Small intestine (tissue), 7 donors: Measurements from ENCODE around the gene ZNF764. TPM values are rescaled to one million over a fixed set of nuclear protein-coding genes. Genes with fewer than 3 reads are reported as not detected.
A peak's percentile ranks its signal among the peaks of the same experiment; 100 is the strongest.

Experiments
- DNase-seq, 2 donors: peaks; one replicate each; pipeline versions ENCODE4 v3.0.0 to v3.0.0-alpha.2; 2013
- FAIRE-seq: peaks from 2 replicates; lab custom pipeline; 2012; peaks lifted over from hg19 to GRCh38; lab: Jason Lieb, UNC
- H3K27ac ChIP-seq, 3 donors: one replicate each; pipeline ENCODE4 v1.5.1; 2013; ENCODE audit warnings: low read length in 2 of 3, mild to moderate bottlenecking in 2 of 3, control low read depth in 1 of 3, inconsistent platforms in 1 of 3, low read depth in 1 of 3, moderate library complexity in 1 of 3
- H3K27me3 ChIP-seq, 3 donors: one replicate each; pipeline ENCODE4 v1.6.1; 2013; ENCODE audit warnings: low read length in 3 of 3, inconsistent platforms in 1 of 3; ENCODE audit not compliant: control insufficient read depth in 3 of 3, insufficient read depth in 3 of 3
- H3K36me3 ChIP-seq, 3 donors: one replicate each; pipeline ENCODE4 v1.6.1; 2013; ENCODE audit warnings: low read length in 3 of 3, inconsistent platforms in 1 of 3, low read depth in 1 of 3, mild to moderate bottlenecking in 1 of 3, moderate library complexity in 1 of 3; ENCODE audit not compliant: control insufficient read depth in 3 of 3, insufficient read depth in 2 of 3
- H3K4me1 ChIP-seq, 3 donors: one replicate each; pipeline ENCODE4 v1.6.1; 2013; ENCODE audit warnings: low read length in 2 of 3, inconsistent platforms in 1 of 3, low read depth in 1 of 3, mild to moderate bottlenecking in 1 of 3, moderate library complexity in 1 of 3; ENCODE audit not compliant: control insufficient read depth in 3 of 3, insufficient read depth in 2 of 3
- H3K4me3 ChIP-seq, 3 donors: one replicate each; pipeline ENCODE4 v1.5.1; 2013; ENCODE audit warnings: low read length in 3 of 3, control low read depth in 1 of 3, inconsistent platforms in 1 of 3, low read depth in 1 of 3, mild to moderate bottlenecking in 1 of 3, moderate library complexity in 1 of 3
- H3K9me3 ChIP-seq, 2 donors: one replicate each; pipeline ENCODE4 v1.6.1; 2013; ENCODE audit warnings: low read depth in 1 of 2, low read length in 1 of 2; ENCODE audit not compliant: control insufficient read depth in 2 of 2, insufficient read depth in 1 of 2
- WGBS, 3 donors: extraction: QIAGEN DNeasy Blood & Tissue Kit; methylation state at CpG; one replicate each; pipeline ENCODE4 v1.1.7; 2013; 5-methylcytosine and 5-hydroxymethylcytosine counted together
- polyA plus RNA-seq, 4 donors: library from polyadenylated mRNA; stranded (reverse) in 3 of 4; unstranded in 1 of 4; fragments of 200-250 nt in 3 of 4; fragments of 120-200 nt in 1 of 4; gene quantifications; one replicate each; pipeline versions ENCODE4 v1.2.1 to v1.2.3, GENCODE V29; 2013
- donor health status: healthy with polysubstance abuse.
- donor health status: control.
- donor health status: control.
- donor health status: Bipolar disorder and iron deficiency.
- donor health status: healthy.

ZNF764 gene
- polyA plus RNA-seq, 4 donors: 5.4 to 23.0 (median 6.2) TPM

GRCh38 chr16:30518552-30518951, 39.6 kb downstream of the ZNF764 start:
- no peak overlapping the region for H3K4me3 ChIP-seq
- H3K27me3 ChIP-seq: no peaks in the 10 kb centered on the region
- DNase-seq (no peak), FAIRE-seq (no peak)
- peaks cover 0 to 18% (median 3%) of the 10 kb centered on the region in 3 donors for H3K4me1 ChIP-seq
- WGBS, 3 donors: 90 to 98% (median 91%) methylated on average over 10 of the region's 10 CpGs
- H3K9me3 ChIP-seq: no peaks in the 10 kb centered on the region
- H3K36me3 ChIP-seq: peaks cover 0 to 9% (median 0%) of the 10 kb centered on the region in 3 donors
- no peak overlapping the region for H3K27ac ChIP-seq

- Histone ChIP-seq H3K27me3 (no peaks in the 10 kb centered on the region), H3K4me3 (no peak overlapping the region), H3K9me3 (no peaks in the 10 kb centered on the region), H3K27ac (no peak overlapping the region), H3K4me1 (peaks cover 0 to 6% (median 0%) of the 10 kb centered on the region in 3 donors), H3K36me3 (peaks cover 0 to 4% (median 0%) of the 10 kb centered on the region in 3 donors)
- FAIRE-seq (no peak), DNase-seq (no peak)
- WGBS, 3 donors: 87 to 100% (median 95%) methylated on average over 2 of the region's 2 CpGs
These were observed 42.9 kb downstream of the ZNF764 start for GRCh38 chr16:30515275-30515674.

GRCh38 chr16:30511509-30511908, 46.7 kb downstream of the ZNF764 start:
- DNase-seq (no peak), FAIRE-seq (no peak)
- Histone ChIP-seq H3K27ac (no peak overlapping the region), H3K27me3 (no peaks in the 10 kb centered on the region), H3K4me3 (no peak overlapping the region), H3K9me3 (no peaks in the 10 kb centered on the region), H3K4me1 (peaks cover 0 to 14% (median 0%) of the 10 kb centered on the region in 3 donors), H3K36me3 (peaks cover 0 to under 1% (median 0%) of the 10 kb centered on the region in 3 donors)
- 91 to 94% (median 92%) methylated on average over 3 of the region's 3 CpGs for WGBS, 3 donors

- 19 to 45% (median 21%) methylated on average over 4 of the region's 4 CpGs for WGBS, 3 donors
- no peaks in the 10 kb centered on the region for H3K9me3 ChIP-seq
- no peaks in the 10 kb centered on the region for H3K36me3 ChIP-seq
- FAIRE-seq (no peak), DNase-seq (peak; percentile 78 to 83)
- no peak overlapping the region for H3K4me3 ChIP-seq
- H3K27me3 ChIP-seq: no peaks in the 10 kb centered on the region
- peaks cover 0 to 14% (median 0%) of the 10 kb centered on the region in 3 donors for H3K4me1 ChIP-seq
- H3K27ac ChIP-seq: peak overlapping the region in 1 of 3 donors; percentile 61
These were observed 47.7 kb downstream of the ZNF764 start for GRCh38 chr16:30510376-30510938.

- H3K27ac ChIP-seq: peak overlapping the region in 1 of 3 donors; percentile 61
- H3K36me3 ChIP-seq: no peaks in the 10 kb centered on the region
- no peak overlapping the region for H3K4me3 ChIP-seq
- no peaks in the 10 kb centered on the region for H3K27me3 ChIP-seq
- 22 to 64% (median 43%) methylated on average over 4 of the region's 4 CpGs for WGBS, 3 donors
- no peaks in the 10 kb centered on the region for H3K9me3 ChIP-seq
- peaks cover 0 to 14% (median 0%) of the 10 kb centered on the region in 3 donors for H3K4me1 ChIP-seq
- peak in 1 of 2 donors; percentile 33 for DNase-seq
- no peak for FAIRE-seq
These were observed 49.0 kb downstream of the ZNF764 start for GRCh38 chr16:30509081-30509765.

Other genes starting within 250 kb of the ZNF764 start
- gene CD2BP2, start 203.1 kb downstream of the ZNF764 start, polyA plus RNA-seq: 10 to 100 TPM; 30.0 to 43.5 (median 39.9) TPM
- gene TBC1D10B, start 187.9 kb downstream of the ZNF764 start, polyA plus RNA-seq: 10 to 100 TPM; 30.8 to 46.1 (median 41.9) TPM
- gene MYL11, start 183.6 kb downstream of the ZNF764 start, polyA plus RNA-seq: 10 to 100 TPM in 1 of 4 donors, 1 to 10 TPM in 1, under 1 TPM in 1, not detected in 1; 0.82 to 26.3 (median 1.9) TPM
- gene SEPTIN1, start 175.8 kb downstream of the ZNF764 start, polyA plus RNA-seq: 10 to 100 TPM in 1 of 4 donors, 1 to 10 TPM in 3; 4.8 to 21.1 (median 6.4) TPM
- gene ZNF48, start 163.0 kb downstream of the ZNF764 start, polyA plus RNA-seq: 1 to 10 TPM; 1.6 to 7.0 (median 3.9) TPM
- gene ZNF771, start 150.8 kb downstream of the ZNF764 start, polyA plus RNA-seq: 1 to 10 TPM; 2.5 to 5.3 (median 3.6) TPM
- 100 to 1,000 TPM in 1 of 4 donors, 10 to 100 TPM in 3; 42.4 to 116 (median 58.9) TPM for gene DCTPP1, start 128.3 kb downstream of the ZNF764 start, polyA plus RNA-seq
- gene SEPHS2, start 112.5 kb downstream of the ZNF764 start, polyA plus RNA-seq: 100 to 1,000 TPM in 3 of 4 donors, 10 to 100 TPM in 1; 76.9 to 349 (median 175) TPM
- gene ITGAL, start 85.6 kb downstream of the ZNF764 start, polyA plus RNA-seq: 1 to 10 TPM; 1.1 to 4.1 (median 2.6) TPM
- gene ZNF768, start 31.8 kb downstream of the ZNF764 start, polyA plus RNA-seq: 10 to 100 TPM; 42.7 to 71.6 (median 52.6) TPM
- gene ZNF747, start 23.5 kb downstream of the ZNF764 start, polyA plus RNA-seq: 10 to 100 TPM in 1 of 4 donors, 1 to 10 TPM in 3; 7.6 to 10.6 (median 8.8) TPM
- gene ZNF688, start 13.3 kb upstream of the ZNF764 start, polyA plus RNA-seq: 10 to 100 TPM; 14.9 to 46.7 (median 24.4) TPM
- gene ZNF785, start 27.3 kb upstream of the ZNF764 start, polyA plus RNA-seq: 10 to 100 TPM in 1 of 4 donors, 1 to 10 TPM in 3; 1.9 to 20.4 (median 4.1) TPM
- 1 to 10 TPM; 5.7 to 8.9 (median 7.0) TPM for gene ZNF689, start 52.0 kb upstream of the ZNF764 start, polyA plus RNA-seq
- gene PRR14, start 92.6 kb upstream of the ZNF764 start, polyA plus RNA-seq: 100 to 1,000 TPM in 2 of 4 donors, 10 to 100 TPM in 2; 32.1 to 131 (median 82.5) TPM
- gene FBRS, start 100.1 kb upstream of the ZNF764 start, polyA plus RNA-seq: 10 to 100 TPM; 36.2 to 94.6 (median 47.6) TPM
- 10 to 100 TPM in 2 of 4 donors, 1 to 10 TPM in 2; 1.6 to 36.8 (median 13.7) TPM for gene SRCAP, start 140.8 kb upstream of the ZNF764 start, polyA plus RNA-seq
- gene PHKG2, start 190.1 kb upstream of the ZNF764 start, polyA plus RNA-seq: 10 to 100 TPM; 31.2 to 46.5 (median 35.7) TPM
- gene CFAP119, start 203.7 kb upstream of the ZNF764 start, polyA plus RNA-seq: 1 to 10 TPM; 2.4 to 6.5 (median 5.1) TPM
- gene RNF40, start 203.9 kb upstream of the ZNF764 start, polyA plus RNA-seq: 10 to 100 TPM; 55.9 to 84.9 (median 58.1) TPM
- gene ZNF629, start 228.8 kb upstream of the ZNF764 start, polyA plus RNA-seq: 10 to 100 TPM in 1 of 4 donors, 1 to 10 TPM in 3; 3.4 to 17.5 (median 5.8) TPM